GM12874 (cell line): Measurements from ENCODE around the gene GAS2.

Experiments used
- CTCF ChIP-seq: IDR thresholded peaks from 2 replicates; pipeline ENCODE4 v1.5.1; 2011; ENCODE audit warnings: low read depth, mild to moderate bottlenecking, control low read depth, low read length, moderate library complexity; ENCODE audit not compliant: insufficient read depth

The GAS2 gene

GRCh38 chr11:22761066-22761465, 94.7 kb downstream of the GAS2 start:
- no peak for TF ChIP-seq CTCF

- no peak for TF ChIP-seq CTCF
These were observed 96.8 kb downstream of the GAS2 start for GRCh38 chr11:22763166-22763565.

GRCh38 chr11:22764735-22765134, 98.3 kb downstream of the GAS2 start:
- TF ChIP-seq CTCF = no peak

- no peak for TF ChIP-seq CTCF
These were observed 101.9 kb downstream of the GAS2 start for GRCh38 chr11:22768281-22768680.

- no peak for TF ChIP-seq CTCF
These were observed 102.7 kb downstream of the GAS2 start for GRCh38 chr11:22769081-22769480.

- no peak for TF ChIP-seq CTCF
These were observed 108.3 kb downstream of the GAS2 start for GRCh38 chr11:22774716-22775115.

- TF ChIP-seq CTCF = no peak
These were observed 108.8 kb downstream of the GAS2 start for GRCh38 chr11:22775248-22775647.

GRCh38 chr11:22778642-22779041, 112.2 kb downstream of the GAS2 start:
- 0 out of 2 replicates have a peak, but pooled peaks have one; percentile 10 for TF ChIP-seq CTCF
